Measurements from ENCODE around the gene AP5S1. TPM values are rescaled to one million over a fixed set of nuclear protein-coding genes. Genes with fewer than 3 reads are reported as not detected.

AP5S1 gene
- total RNA-seq, 1 experiment from 2014 or later: 3.9 TPM

DNA sequence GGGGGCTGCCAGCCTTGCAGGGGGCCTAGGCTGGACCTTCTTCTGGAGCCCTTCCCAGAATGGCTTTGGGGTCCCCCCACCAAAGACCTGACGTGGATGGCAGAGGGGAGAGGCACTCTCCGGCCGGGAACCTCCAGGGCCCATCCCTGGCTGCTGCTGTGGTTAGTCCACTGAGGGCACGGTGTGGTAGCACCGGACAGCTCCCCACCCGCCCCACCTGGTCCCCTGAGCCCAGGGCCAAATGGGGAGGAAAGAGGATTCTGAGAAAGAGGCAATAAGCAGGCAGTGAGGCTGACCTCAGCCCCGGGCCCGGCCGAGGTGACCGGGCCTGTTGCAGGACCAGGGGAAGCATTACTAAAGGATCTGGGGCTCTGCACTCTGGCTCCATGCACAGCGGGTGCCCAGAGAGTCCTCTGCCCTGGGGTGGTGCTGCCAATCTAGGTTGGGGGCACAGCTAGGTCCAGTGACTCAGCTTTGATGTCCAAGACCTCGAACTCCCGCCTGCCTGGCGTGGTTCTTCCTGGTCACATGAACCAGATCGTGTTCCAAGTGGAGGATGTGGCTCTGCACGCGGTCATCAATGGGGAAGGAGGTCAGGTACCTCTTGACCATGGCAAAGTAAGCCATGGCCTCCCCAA is 36.0 kb upstream of the AP5S1 start:
- Histone ChIP-seq H4K8ac (replicated peaks; ENCODE audit: insufficient read length, low read depth, low read length) (no peak overlapping the region), H2BK20ac (ENCODE audit: low read depth, low read length, poor library complexity, severe bottlenecking) (no peak overlapping the region), H2BK5ac (ENCODE audit: insufficient read length, low read length) (no peak overlapping the region), H3K56ac (ENCODE audit: insufficient read length, low read depth, low read length) (no peak overlapping the region), H3K23me2 (ENCODE audit: insufficient read length, low read depth, low read length, poor library complexity, severe bottlenecking) (peaks cover 10% of the 10 kb centered on the region), H3K23ac (ENCODE audit: insufficient read length, low read depth, low read length) (no peak overlapping the region), H3K4ac (ENCODE audit: low read depth, low read length) (no peak overlapping the region), H3K4me2 (ENCODE audit: insufficient read depth, insufficient read length, low read length) (no peak overlapping the region), H3K18ac (ENCODE audit: insufficient read length, low read depth, low read length) (no peak overlapping the region), H4K5ac (ENCODE audit: insufficient read length, low read depth, low read length) (no peak overlapping the region), H3K9ac (ENCODE audit: extremely low read depth, insufficient read length, low read length) (no peak overlapping the region), H3K4me1 (ENCODE audit: insufficient read depth, low read length) (no peaks in the 10 kb centered on the region), H3K27me3 (ENCODE audit: insufficient read depth, low read length) (peaks cover 2% of the 10 kb centered on the region; the same call in 1 of the 2 replicates), H4K20me1 (ENCODE audit: control insufficient read depth, insufficient read depth, insufficient read length) (no peaks in the 10 kb centered on the region), H2BK120ac (ENCODE audit: low read depth, low read length, poor library complexity, severe bottlenecking) (no peak overlapping the region), H4K91ac (ENCODE audit: insufficient read length, low read depth, low read length) (no peak overlapping the region), H3K14ac (ENCODE audit: insufficient read depth, low read length) (no peak overlapping the region), H2AK5ac (ENCODE audit: insufficient read length, low read length) (no peak overlapping the region), H3K79me2 (ENCODE audit: insufficient read depth, low read length) (no peaks in the 10 kb centered on the region), H2BK12ac (ENCODE audit: insufficient read length, low read depth, low read length) (no peak overlapping the region), H3K79me1 (ENCODE audit: insufficient read depth, low read depth, low read length, poor library complexity, severe bottlenecking) (no peaks in the 10 kb centered on the region), H2AFZ (ENCODE audit: low read length) (no peak overlapping the region), H3K27ac (ENCODE audit: insufficient read length, low read depth, low read length) (no peak overlapping the region), H3K9me3 (ENCODE audit: control insufficient read depth, low read depth, low read length) (no peaks in the 10 kb centered on the region), H2BK15ac (ENCODE audit: low read depth, low read length) (no peak overlapping the region), H3T11ph (ENCODE audit: low read length) (no peak overlapping the region)
- Mint-ChIP-seq H3K27me3 (ENCODE audit: low read depth) (peaks cover 38% of the 10 kb centered on the region), H3K9me3 (no peaks in the 10 kb centered on the region), H3K4me3 (peak overlapping the region; percentile 8 to 40; a peak in 4 of 5 replicates), H3K36me3 (ENCODE audit: insufficient read depth in 1 of 3, low read depth in 3 of 3) (peaks cover 5 to 12% (median 8%) of the 10 kb centered on the region in 3 experiments), H3K4me1 (peaks cover 21 to 32% of the 10 kb centered on the region in 2 experiments), H3K27ac (no peak overlapping the region)
- no CpG with 5 or more reads among the region's 17 CpGs for WGBS (ENCODE audit: extremely low coverage, insufficient read length, low lambda C conversion rate)
- DNase-seq: no peak
- TF ChIP-seq, protein P1, sequence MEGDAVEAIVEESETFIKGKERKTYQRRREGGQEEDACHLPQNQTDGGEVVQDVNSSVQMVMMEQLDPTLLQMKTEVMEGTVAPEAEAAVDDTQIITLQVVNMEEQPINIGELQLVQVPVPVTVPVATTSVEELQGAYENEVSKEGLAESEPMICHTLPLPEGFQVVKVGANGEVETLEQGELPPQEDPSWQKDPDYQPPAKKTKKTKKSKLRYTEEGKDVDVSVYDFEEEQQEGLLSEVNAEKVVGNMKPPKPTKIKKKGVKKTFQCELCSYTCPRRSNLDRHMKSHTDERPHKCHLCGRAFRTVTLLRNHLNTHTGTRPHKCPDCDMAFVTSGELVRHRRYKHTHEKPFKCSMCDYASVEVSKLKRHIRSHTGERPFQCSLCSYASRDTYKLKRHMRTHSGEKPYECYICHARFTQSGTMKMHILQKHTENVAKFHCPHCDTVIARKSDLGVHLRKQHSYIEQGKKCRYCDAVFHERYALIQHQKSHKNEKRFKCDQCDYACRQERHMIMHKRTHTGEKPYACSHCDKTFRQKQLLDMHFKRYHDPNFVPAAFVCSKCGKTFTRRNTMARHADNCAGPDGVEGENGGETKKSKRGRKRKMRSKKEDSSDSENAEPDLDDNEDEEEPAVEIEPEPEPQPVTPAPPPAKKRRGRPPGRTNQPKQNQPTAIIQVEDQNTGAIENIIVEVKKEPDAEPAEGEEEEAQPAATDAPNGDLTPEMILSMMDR (conservative IDR thresholded peaks at IDR 0.05): no peak
